HG03159 (cell line): ENCODE measurements around the gene CDK5RAP2.

Source experiments
- ATAC-seq: cut with Tn5 transposase; IDR thresholded peaks from one replicate; pipeline ENCODE4 v1.9.1; 2021; ENCODE audit warnings: mild to moderate bottlenecking, moderate library complexity; ENCODE audit not compliant: unreplicated experiment

CDK5RAP2 gene

GRCh38 chr9:120362446-120362845 lies 217.5 kb downstream of the CDK5RAP2 start:
- no peak for ATAC-seq

DNA sequence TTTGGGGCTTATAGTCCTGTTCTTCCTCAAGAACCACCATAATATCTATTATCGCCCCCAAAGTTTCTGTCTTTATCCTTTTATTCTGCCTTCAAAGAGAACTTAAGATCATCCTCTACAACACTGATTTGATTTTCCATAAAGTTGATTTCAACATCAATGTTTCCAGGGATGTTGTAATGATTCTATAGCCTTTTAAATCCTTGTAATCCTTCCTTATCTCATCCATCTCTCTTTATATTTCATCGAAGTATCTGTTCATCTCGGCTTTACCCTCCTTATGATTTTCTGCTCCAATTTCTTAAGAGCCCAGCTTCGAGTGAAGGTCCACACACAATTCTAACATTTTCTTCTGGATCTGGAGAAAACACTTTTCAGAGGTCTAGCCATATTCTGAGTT lies 218.4 kb downstream of the CDK5RAP2 start:
- ATAC-seq = no peak

DNA sequence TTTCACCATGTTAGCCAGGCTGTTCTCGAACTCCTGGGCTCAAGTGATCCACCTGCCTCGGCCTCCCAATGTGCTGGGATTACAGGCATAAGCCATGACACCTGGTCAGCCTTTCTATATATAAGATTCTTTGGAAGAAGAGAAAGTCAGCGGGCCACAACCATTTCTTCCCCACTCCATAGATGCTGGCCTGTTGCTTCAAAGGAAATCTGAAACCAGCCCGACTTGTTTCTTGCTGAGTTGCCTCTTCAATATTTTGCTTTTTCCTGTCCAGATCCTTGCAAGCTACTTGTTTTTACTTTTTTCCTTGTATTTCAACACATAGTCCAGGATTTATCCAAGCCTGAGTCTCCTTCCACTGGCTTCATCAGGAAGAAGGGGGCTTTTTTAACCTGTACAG lies 219.5 kb downstream of the CDK5RAP2 start:
- no peak for ATAC-seq

DNA sequence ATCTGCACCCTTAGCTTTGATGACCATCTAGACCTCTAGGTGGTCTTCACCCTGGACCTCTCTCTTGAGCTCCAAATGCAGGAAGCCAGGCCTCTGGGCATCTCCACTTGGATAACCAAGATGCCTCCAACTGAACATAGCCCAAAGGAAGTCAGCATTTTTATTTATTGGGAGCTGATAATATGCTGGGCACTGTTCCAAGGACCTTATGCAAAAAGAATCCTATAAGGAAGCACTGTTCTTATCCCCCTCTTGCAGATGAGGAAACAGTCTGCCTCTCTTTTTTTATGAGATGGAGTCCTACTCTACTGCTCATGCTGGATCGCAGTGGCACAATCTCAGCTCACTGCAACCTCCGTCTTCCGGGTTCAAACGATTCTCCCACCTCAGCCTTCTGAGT lies 219.9 kb downstream of the CDK5RAP2 start:
- ATAC-seq = no peak

DNA sequence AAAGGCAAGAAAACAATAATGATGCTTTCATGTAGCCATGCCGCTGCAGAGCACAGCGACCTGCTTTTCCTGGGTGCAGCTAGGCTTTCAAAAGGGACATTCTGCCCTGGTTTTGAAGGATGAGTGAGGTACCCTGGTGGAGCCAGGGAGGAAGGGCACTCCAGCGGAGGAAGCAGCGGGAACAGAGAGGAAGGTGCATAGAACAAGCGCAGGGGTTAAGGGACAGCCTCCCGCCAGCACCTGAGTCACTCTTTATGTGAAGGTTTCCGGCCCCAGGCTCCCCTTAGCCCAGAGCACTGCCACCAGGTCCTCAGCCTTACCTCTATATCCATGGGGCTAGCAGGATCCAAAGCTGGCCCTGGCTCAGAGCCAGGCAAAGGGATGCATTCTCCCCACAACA lies 221.1 kb downstream of the CDK5RAP2 start:
- ATAC-seq = no peak

GRCh38 chr9:120353506-120353905 lies 226.5 kb downstream of the CDK5RAP2 start:
- no peak for ATAC-seq

GRCh38 chr9:120351106-120351505 lies 228.9 kb downstream of the CDK5RAP2 start:
- no peak for ATAC-seq

GRCh38 chr9:120350596-120350995 lies 229.4 kb downstream of the CDK5RAP2 start:
- ATAC-seq = no peak

DNA sequence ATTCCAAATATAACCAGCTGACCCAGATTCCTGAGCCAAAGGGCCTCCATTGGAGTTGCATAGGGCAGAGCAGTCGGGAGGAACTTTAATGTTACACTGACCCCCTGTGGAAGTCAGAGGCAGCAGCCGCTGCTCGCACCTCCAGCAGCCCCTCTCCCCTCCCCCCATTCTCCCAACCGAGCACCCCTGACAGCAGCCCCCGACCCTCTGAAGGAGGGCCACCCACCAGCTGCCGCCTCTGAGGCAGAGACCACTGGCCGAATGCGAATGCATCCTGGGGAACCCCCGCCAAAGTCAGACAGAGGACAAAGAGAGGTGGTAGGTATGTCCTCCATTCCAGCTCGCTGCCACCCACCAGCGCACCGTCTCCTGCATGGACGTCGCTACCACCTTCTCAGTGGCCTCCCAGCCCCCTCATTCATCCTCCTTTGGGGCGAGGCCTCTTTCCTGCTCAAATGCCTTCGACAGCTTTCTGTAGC lies 231.0 kb downstream of the CDK5RAP2 start:
- ATAC-seq = peak; percentile 49

- no peak for ATAC-seq
These were observed 234.6 kb downstream of the CDK5RAP2 start for GRCh38 chr9:120345379-120345778.

GRCh38 chr9:120344230-120344629 lies 235.7 kb downstream of the CDK5RAP2 start:
- no peak for ATAC-seq

GRCh38 chr9:120343416-120343815 lies 236.6 kb downstream of the CDK5RAP2 start:
- ATAC-seq = no peak
